Osteoblast (primary cell): ENCODE results near the gene ELL2. TPM values are rescaled to one million over a fixed set of nuclear protein-coding genes. Genes with fewer than 3 reads are reported as not detected.
"Not testable (repeated sequence)": the region's sequence is repeated elsewhere in the genome, so short reads cannot be mapped to it uniquely, and the experiment has no call there.

ENCODE experiments used
- DNase-seq: peaks from one replicate; pipeline ENCODE4 v3.0.0; 2011; ENCODE audit warnings: low spot score, mixed read lengths; ENCODE audit not compliant: insufficient read length; ENCODE audit errors: missing footprints
- H2AFZ ChIP-seq: 2 replicates; pipeline ENCODE4 v1.6.0; 2011; ENCODE audit warnings: mild to moderate bottlenecking, low read length
- H3K27ac ChIP-seq: 2 replicates; pipeline ENCODE4 v1.5.1; 2011; ENCODE audit warnings: mild to moderate bottlenecking, low read depth, low read length, moderate library complexity
- H3K27me3 ChIP-seq: 2 replicates; pipeline ENCODE4 v1.6.0; 2012; ENCODE audit warnings: mild to moderate bottlenecking, control low read depth, inconsistent platforms, low read length, moderate library complexity; ENCODE audit not compliant: insufficient read depth
- H3K36me3 ChIP-seq: 2 replicates; pipeline ENCODE4 v1.5.1; 2011; ENCODE audit warnings: mild to moderate bottlenecking, low read length, control low read depth, moderate library complexity; ENCODE audit not compliant: insufficient read depth
- H3K4me1 ChIP-seq: 2 replicates; pipeline ENCODE4 v1.5.1; 2011; ENCODE audit warnings: mild to moderate bottlenecking, low read length, control low read depth, moderate library complexity; ENCODE audit not compliant: insufficient read depth
- H3K4me2 ChIP-seq: 2 replicates; pipeline ENCODE4 v1.6.0; 2011; ENCODE audit warnings: mild to moderate bottlenecking, low read length; ENCODE audit not compliant: insufficient read depth
- H3K4me3 ChIP-seq: fragments of 200-600 bp; sonication (generic); 3 replicates; pipeline ENCODE4 v1.5.1; 2012; ENCODE audit warnings: mild to moderate bottlenecking, low read length, inconsistent platforms; ENCODE audit not compliant: insufficient read depth
- H3K79me2 ChIP-seq: 2 replicates; pipeline ENCODE4 v1.6.0; 2012; ENCODE audit warnings: mild to moderate bottlenecking, low read length, control low read depth, inconsistent platforms; ENCODE audit not compliant: insufficient read depth
- H3K9me3 ChIP-seq: 2 replicates; pipeline ENCODE4 v1.5.1; 2011; ENCODE audit warnings: low read depth, low read length, control low read depth
- H4K20me1 ChIP-seq: 2 replicates; pipeline ENCODE4 v1.6.0; 2012; ENCODE audit warnings: mild to moderate bottlenecking, low read length, control low read depth; ENCODE audit not compliant: insufficient read depth
- total RNA-seq: library from RNA; depleted of rRNA; stranded (reverse); fragments of >200 nt; gene quantifications from 2 replicates; pipeline ENCODE4 v1.2.3, GENCODE V29; 2012
- TF ChIP-seq, protein P1 (sequence below): IDR thresholded peaks from 2 replicates; pipeline ENCODE4 v1.5.1; 2011; ENCODE audit warnings: mild to moderate bottlenecking, low read depth, low read length, moderate library complexity; ENCODE audit errors: extremely low read depth

ELL2 gene
- total RNA-seq, 1 donor: 123 TPM

DNA sequence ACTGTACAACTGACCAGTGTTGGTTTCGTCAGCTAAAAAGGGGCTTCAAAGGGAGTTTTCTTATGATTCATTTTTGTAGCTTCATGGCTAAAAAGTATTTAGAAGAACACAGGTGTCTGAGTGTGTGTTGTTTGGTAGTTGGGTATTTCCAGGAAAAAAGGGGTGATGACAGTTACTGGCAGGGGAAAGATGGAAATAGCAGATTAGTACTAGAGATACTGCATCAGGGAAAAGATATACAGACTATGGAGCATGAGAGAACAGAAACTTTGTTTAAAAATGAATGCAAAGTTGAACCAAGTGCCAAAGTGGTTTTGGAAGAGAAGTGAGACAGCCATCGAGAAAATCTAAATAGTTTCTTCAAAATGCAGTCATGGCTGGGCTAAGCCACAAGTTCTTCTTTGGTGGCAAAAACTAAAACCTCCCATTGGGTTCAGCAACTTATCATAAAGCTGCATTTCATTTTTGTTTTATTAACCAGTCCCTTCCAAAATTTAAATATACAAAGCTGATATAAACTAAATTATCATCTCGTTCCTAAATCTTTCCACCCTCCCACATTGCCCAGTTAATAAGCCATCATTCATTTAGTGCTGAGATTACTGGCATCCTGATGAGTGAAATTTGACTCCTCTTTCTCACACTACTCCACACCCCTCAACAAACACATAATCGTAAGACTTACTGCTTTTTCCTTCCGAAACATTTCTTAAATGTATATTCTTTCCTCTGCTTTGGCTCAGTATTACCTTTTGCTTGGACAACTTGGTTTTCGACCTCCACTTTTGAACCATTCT is 33.5 kb downstream of the ELL2 start:
- Histone ChIP-seq H3K4me1 (peaks cover 27% of the 10 kb centered on the region), H3K9me3 (no peaks in the 10 kb centered on the region), H4K20me1 (peaks cover 38% of the 10 kb centered on the region), H3K4me2 (no peak overlapping the region), H2AFZ (no peak overlapping the region), H3K79me2 (peaks cover 93% of the 10 kb centered on the region), H3K36me3 (peaks cover 11% of the 10 kb centered on the region), H3K27me3 (no peaks in the 10 kb centered on the region), H3K4me3 (no peak overlapping the region), H3K27ac (no peak overlapping the region)
- TF ChIP-seq, protein P1, sequence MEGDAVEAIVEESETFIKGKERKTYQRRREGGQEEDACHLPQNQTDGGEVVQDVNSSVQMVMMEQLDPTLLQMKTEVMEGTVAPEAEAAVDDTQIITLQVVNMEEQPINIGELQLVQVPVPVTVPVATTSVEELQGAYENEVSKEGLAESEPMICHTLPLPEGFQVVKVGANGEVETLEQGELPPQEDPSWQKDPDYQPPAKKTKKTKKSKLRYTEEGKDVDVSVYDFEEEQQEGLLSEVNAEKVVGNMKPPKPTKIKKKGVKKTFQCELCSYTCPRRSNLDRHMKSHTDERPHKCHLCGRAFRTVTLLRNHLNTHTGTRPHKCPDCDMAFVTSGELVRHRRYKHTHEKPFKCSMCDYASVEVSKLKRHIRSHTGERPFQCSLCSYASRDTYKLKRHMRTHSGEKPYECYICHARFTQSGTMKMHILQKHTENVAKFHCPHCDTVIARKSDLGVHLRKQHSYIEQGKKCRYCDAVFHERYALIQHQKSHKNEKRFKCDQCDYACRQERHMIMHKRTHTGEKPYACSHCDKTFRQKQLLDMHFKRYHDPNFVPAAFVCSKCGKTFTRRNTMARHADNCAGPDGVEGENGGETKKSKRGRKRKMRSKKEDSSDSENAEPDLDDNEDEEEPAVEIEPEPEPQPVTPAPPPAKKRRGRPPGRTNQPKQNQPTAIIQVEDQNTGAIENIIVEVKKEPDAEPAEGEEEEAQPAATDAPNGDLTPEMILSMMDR: no peak
- DNase-seq: no peak

DNA sequence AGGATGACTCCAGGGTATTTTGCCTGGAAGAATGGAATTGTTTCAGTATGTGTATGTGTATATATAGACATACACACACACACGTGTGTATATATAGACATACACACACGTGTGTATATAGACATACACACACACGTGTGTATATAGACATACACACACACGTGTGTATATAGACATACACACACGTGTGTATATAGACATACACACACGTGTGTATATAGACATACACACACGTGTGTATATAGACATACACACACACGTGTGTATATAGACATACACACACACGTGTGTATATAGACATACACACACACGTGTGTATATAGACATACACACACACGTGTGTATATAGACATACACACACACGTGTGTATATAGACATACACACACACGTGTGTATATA is 34.4 kb downstream of the ELL2 start:
- H3K4me1 ChIP-seq: peaks cover 27% of the 10 kb centered on the region
- not testable (repeated sequence) for H3K4me2 ChIP-seq, H3K4me3 ChIP-seq, H3K27me3 ChIP-seq, H3K27ac ChIP-seq, H2AFZ ChIP-seq, DNase-seq, H3K9me3 ChIP-seq
- H4K20me1 ChIP-seq: peaks cover 41% of the 10 kb centered on the region
- peaks cover 94% of the 10 kb centered on the region for H3K79me2 ChIP-seq
- peaks cover 15% of the 10 kb centered on the region for H3K36me3 ChIP-seq

DNA sequence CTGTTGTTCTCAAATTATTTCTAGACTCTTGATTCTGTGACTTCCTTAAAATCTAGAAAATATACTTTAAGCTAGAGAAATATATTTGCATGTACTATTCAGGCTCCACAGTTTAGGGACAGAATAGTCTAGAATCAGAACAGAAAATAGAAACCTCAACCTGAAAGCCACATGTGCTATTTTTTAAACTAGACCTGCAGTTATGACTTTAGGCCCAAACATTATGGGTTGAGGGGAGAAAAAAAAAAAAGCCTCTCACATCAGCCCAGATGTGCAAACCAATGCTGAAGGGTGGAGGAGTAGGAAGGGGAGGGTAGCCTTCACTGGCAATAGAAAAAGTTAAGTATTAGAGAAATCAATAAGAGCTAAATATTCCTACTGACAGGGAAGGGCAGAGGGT is 35.7 kb downstream of the ELL2 start:
- Histone ChIP-seq H3K36me3 (peaks cover 14% of the 10 kb centered on the region), H3K27ac (no peak overlapping the region), H3K4me3 (no peak overlapping the region), H3K9me3 (no peaks in the 10 kb centered on the region), H3K4me2 (no peak overlapping the region), H2AFZ (no peak overlapping the region), H3K79me2 (peaks cover 94% of the 10 kb centered on the region), H4K20me1 (peaks cover 46% of the 10 kb centered on the region), H3K4me1 (peaks cover 20% of the 10 kb centered on the region), H3K27me3 (no peaks in the 10 kb centered on the region)
- TF ChIP-seq, protein P1: no peak
- no peak for DNase-seq

DNA sequence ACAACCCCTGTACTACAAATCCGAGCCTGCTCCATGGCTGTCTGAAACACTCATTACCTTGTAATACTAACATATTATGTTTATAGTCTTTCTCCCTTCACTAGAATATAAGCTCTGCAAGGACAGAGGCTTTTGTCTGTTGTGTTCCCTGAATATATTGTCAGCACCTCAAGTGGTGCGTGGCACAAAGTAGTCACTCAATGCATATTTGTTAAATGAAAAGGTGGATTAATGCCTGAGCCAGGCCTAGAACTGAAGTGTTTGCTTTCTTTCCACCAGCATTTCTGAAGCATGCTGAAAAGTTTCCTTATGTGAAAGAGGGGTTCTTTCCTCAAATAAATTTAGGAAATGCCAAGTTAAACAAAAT is 36.3 kb downstream of the ELL2 start:
- H3K27ac ChIP-seq: peak overlapping the region; percentile 41
- H3K79me2 ChIP-seq: peaks cover 94% of the 10 kb centered on the region
- TF ChIP-seq, protein P1: no peak
- peaks cover 19% of the 10 kb centered on the region for H3K36me3 ChIP-seq
- no peak overlapping the region for H3K4me3 ChIP-seq
- H2AFZ ChIP-seq: no peak overlapping the region
- H3K9me3 ChIP-seq: no peaks in the 10 kb centered on the region
- H3K4me2 ChIP-seq: no peak overlapping the region
- H3K27me3 ChIP-seq: no peaks in the 10 kb centered on the region
- H4K20me1 ChIP-seq: peaks cover 48% of the 10 kb centered on the region
- peaks cover 15% of the 10 kb centered on the region for H3K4me1 ChIP-seq
- DNase-seq: no peak
